ENCODE measurements around the gene LYZL2.
A peak's percentile ranks its signal among the peaks of the same experiment; 100 is the strongest.
"Not testable (repeated sequence)": the region's sequence is repeated elsewhere in the genome, so short reads cannot be mapped to it uniquely, and the experiment has no call there.

Gene LYZL2

DNA sequence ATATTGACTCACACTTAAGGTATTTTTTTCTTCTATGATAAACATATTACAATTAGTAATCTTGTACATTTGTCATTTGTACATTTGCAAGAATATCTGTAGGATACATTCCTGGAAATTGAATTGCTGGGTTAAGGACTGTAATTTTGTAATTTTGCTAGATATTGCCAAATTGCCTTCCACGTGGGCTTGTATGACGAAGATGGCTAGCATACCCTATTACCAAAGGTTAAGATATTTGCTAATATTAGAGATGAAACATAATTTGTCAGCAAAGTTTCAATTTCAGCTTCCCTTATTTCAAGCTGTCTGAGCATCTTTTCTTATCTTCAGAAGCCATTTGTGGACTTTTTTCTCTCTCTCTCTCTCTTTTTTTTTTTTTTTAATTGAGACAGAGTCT lies 1.0 kb upstream of the LYZL2 start:
- Histone ChIP-seq H3F3A (ENCODE audit: insufficient read depth, low read length) (peaks cover 7% of the 10 kb centered on the region; the same call in 1 of the 2 replicates), H4K20me1 (ENCODE audit: insufficient read depth, low read length) (no peaks in the 10 kb centered on the region), H3K79me2 (ENCODE audit: low read length) (no peaks in the 10 kb centered on the region), H3K4me2 (ENCODE audit: low read depth, low read length) (peak overlapping the region; percentile 32), H3K36me3 (replicated peaks; ENCODE audit: insufficient read depth, low read length) (no peaks in the 10 kb centered on the region), H3K9ac (ENCODE audit: low read length) (peak overlapping the region; percentile 17; the same call in 1 of the 2 replicates), H3K27me3 (replicated peaks; ENCODE audit: insufficient read depth, low read length) (no peaks in the 10 kb centered on the region), H3K9me3 (replicated peaks; ENCODE audit: insufficient read depth, low read length) (no peaks in the 10 kb centered on the region), H3K27ac (ENCODE audit: low read length) (peak overlapping the region; percentile 66; the same call in 1 of the 2 replicates), H3K4me3 (ENCODE audit: low read length) (no peak overlapping the region), H3K4me1 (ENCODE audit: low read length) (peaks cover 20% of the 10 kb centered on the region), H3K9me2 (replicated peaks; ENCODE audit: insufficient read depth, low read length) (no peaks in the 10 kb centered on the region), H2AFZ (ENCODE audit: low read length) (peak overlapping the region; percentile 20; the same call in 1 of the 2 replicates)
- TF ChIP-seq, protein P1, sequence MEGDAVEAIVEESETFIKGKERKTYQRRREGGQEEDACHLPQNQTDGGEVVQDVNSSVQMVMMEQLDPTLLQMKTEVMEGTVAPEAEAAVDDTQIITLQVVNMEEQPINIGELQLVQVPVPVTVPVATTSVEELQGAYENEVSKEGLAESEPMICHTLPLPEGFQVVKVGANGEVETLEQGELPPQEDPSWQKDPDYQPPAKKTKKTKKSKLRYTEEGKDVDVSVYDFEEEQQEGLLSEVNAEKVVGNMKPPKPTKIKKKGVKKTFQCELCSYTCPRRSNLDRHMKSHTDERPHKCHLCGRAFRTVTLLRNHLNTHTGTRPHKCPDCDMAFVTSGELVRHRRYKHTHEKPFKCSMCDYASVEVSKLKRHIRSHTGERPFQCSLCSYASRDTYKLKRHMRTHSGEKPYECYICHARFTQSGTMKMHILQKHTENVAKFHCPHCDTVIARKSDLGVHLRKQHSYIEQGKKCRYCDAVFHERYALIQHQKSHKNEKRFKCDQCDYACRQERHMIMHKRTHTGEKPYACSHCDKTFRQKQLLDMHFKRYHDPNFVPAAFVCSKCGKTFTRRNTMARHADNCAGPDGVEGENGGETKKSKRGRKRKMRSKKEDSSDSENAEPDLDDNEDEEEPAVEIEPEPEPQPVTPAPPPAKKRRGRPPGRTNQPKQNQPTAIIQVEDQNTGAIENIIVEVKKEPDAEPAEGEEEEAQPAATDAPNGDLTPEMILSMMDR (IDR thresholded peaks at IDR 0.05; ENCODE audit: low read length), result no peak
- TF ChIP-seq EZH2 (optimal IDR thresholded peaks at IDR 0.05; ENCODE audit: low read depth, low read length) (no peak), EZH2phosphoT487 (IDR thresholded peaks at IDR 0.05; ENCODE audit: low read length) (no peak)
- DNase-seq, result peak; percentile 86

GRCh38 chr10:30628576-30628975 lies 977 bp downstream of the LYZL2 start:
- H3K36me3 ChIP-seq (replicated peaks; ENCODE audit: insufficient read depth, low read length); H3K27me3 ChIP-seq (replicated peaks; ENCODE audit: insufficient read depth, low read length); H3K9me2 ChIP-seq (replicated peaks; ENCODE audit: insufficient read depth, low read length); H4K20me1 ChIP-seq (ENCODE audit: insufficient read depth, low read length); H3K9me3 ChIP-seq (replicated peaks; ENCODE audit: insufficient read depth, low read length); DNase-seq; H2AFZ ChIP-seq (ENCODE audit: low read length); H3K9ac ChIP-seq (ENCODE audit: low read length); H3K27ac ChIP-seq (ENCODE audit: low read length); H3F3A ChIP-seq (ENCODE audit: insufficient read depth, low read length); H3K79me2 ChIP-seq (ENCODE audit: low read length); H3K4me3 ChIP-seq (ENCODE audit: low read length); H3K4me2 ChIP-seq (ENCODE audit: low read depth, low read length): not testable (repeated sequence)
- peaks cover 20% of the 10 kb centered on the region for H3K4me1 ChIP-seq (ENCODE audit: low read length)

DNA sequence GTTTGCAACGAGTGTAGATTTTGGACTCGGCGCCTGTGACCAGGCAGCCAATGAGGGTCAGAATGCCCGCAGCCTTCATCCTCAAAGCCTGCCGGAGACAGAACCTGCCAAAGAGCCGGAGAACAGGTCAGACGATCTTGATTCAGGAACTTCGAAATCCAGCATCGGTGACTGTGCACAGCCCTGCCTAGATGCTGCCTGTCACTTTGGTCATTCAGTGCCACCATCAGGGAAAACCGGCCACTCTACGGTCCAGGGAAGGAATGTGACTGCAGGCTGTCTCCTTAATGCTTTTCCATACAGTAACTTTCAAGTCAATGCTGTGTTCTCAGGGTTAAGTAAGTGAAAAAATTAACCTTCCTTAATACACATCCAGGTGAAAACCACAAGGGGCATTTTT lies 2.7 kb downstream of the LYZL2 start:
- not testable (repeated sequence) for DNase-seq; H3K27ac ChIP-seq (ENCODE audit: low read length); H3K9me3 ChIP-seq (replicated peaks; ENCODE audit: insufficient read depth, low read length); H3K4me3 ChIP-seq (ENCODE audit: low read length); H3K27me3 ChIP-seq (replicated peaks; ENCODE audit: insufficient read depth, low read length); H3K36me3 ChIP-seq (replicated peaks; ENCODE audit: insufficient read depth, low read length); H2AFZ ChIP-seq (ENCODE audit: low read length); H3K79me2 ChIP-seq (ENCODE audit: low read length); H3K4me2 ChIP-seq (ENCODE audit: low read depth, low read length); H3F3A ChIP-seq (ENCODE audit: insufficient read depth, low read length); H4K20me1 ChIP-seq (ENCODE audit: insufficient read depth, low read length); H3K9me2 ChIP-seq (replicated peaks; ENCODE audit: insufficient read depth, low read length); H3K9ac ChIP-seq (ENCODE audit: low read length)
- peaks cover 20% of the 10 kb centered on the region for H3K4me1 ChIP-seq (ENCODE audit: low read length)

- not testable (repeated sequence) for H3K9me2 ChIP-seq (replicated peaks; ENCODE audit: insufficient read depth, low read length); H4K20me1 ChIP-seq (ENCODE audit: insufficient read depth, low read length); H3K4me2 ChIP-seq (ENCODE audit: low read depth, low read length); H3K27ac ChIP-seq (ENCODE audit: low read length); H3K79me2 ChIP-seq (ENCODE audit: low read length); H3K4me3 ChIP-seq (ENCODE audit: low read length); H3K27me3 ChIP-seq (replicated peaks; ENCODE audit: insufficient read depth, low read length); H2AFZ ChIP-seq (ENCODE audit: low read length); H3F3A ChIP-seq (ENCODE audit: insufficient read depth, low read length); DNase-seq; H3K9ac ChIP-seq (ENCODE audit: low read length); H3K9me3 ChIP-seq (replicated peaks; ENCODE audit: insufficient read depth, low read length); H3K36me3 ChIP-seq (replicated peaks; ENCODE audit: insufficient read depth, low read length)
- peaks cover 13% of the 10 kb centered on the region for H3K4me1 ChIP-seq (ENCODE audit: low read length)
Measured at GRCh38 chr10:30626196-30626595, 3.4 kb downstream of the LYZL2 start.

DNA sequence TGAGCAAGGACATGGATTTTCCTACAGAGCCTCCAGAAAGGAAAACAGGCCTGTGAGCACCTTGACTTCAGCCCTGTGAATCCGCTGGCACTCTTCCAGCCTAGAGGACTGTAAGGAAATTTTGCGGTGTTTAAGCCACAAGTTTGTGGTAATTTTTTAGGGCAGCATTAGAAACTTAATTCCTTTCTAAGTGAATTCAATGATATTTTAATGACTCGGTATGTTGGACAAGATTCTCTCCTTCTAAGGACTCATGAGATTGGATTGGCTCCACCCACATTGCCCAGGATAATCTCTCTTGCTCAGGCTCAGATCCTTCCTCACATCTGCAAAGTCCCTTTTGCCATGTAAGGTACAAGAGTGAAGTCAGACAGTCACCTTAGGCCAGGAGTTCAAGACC lies 4.5 kb downstream of the LYZL2 start:
- TF ChIP-seq EZH2 (optimal IDR thresholded peaks at IDR 0.05; ENCODE audit: low read depth, low read length) (no peak), EZH2phosphoT487 (IDR thresholded peaks at IDR 0.05; ENCODE audit: low read length) (no peak)
- TF ChIP-seq, protein P1 (IDR thresholded peaks at IDR 0.05; ENCODE audit: low read length), result no peak
- Histone ChIP-seq H3K9ac (ENCODE audit: low read length) (no peak overlapping the region), H3F3A (ENCODE audit: insufficient read depth, low read length) (no peaks in the 10 kb centered on the region), H3K4me3 (ENCODE audit: low read length) (no peak overlapping the region), H3K9me2 (replicated peaks; ENCODE audit: insufficient read depth, low read length) (no peaks in the 10 kb centered on the region), H4K20me1 (ENCODE audit: insufficient read depth, low read length) (no peaks in the 10 kb centered on the region), H3K79me2 (ENCODE audit: low read length) (no peaks in the 10 kb centered on the region), H3K9me3 (replicated peaks; ENCODE audit: insufficient read depth, low read length) (no peaks in the 10 kb centered on the region), H3K4me1 (ENCODE audit: low read length) (peaks cover 4% of the 10 kb centered on the region), H3K4me2 (ENCODE audit: low read depth, low read length) (no peak overlapping the region), H3K27me3 (replicated peaks; ENCODE audit: insufficient read depth, low read length) (no peaks in the 10 kb centered on the region), H3K36me3 (replicated peaks; ENCODE audit: insufficient read depth, low read length) (no peaks in the 10 kb centered on the region), H3K27ac (ENCODE audit: low read length) (no peak overlapping the region), H2AFZ (ENCODE audit: low read length) (no peak overlapping the region)
- no peak for DNase-seq
